ENCODE data around the gene PNPO. TPM values are rescaled to one million over a fixed set of nuclear protein-coding genes. Genes with fewer than 3 reads are reported as not detected.

The PNPO gene
- total and polyA plus RNA-seq, 2 of the 13 experiments (the other 11 are each of a cell fraction or from before 2014, with no cell fraction given), result 47.9 to 63.3 TPM

- TF ChIP-seq, protein P1, sequence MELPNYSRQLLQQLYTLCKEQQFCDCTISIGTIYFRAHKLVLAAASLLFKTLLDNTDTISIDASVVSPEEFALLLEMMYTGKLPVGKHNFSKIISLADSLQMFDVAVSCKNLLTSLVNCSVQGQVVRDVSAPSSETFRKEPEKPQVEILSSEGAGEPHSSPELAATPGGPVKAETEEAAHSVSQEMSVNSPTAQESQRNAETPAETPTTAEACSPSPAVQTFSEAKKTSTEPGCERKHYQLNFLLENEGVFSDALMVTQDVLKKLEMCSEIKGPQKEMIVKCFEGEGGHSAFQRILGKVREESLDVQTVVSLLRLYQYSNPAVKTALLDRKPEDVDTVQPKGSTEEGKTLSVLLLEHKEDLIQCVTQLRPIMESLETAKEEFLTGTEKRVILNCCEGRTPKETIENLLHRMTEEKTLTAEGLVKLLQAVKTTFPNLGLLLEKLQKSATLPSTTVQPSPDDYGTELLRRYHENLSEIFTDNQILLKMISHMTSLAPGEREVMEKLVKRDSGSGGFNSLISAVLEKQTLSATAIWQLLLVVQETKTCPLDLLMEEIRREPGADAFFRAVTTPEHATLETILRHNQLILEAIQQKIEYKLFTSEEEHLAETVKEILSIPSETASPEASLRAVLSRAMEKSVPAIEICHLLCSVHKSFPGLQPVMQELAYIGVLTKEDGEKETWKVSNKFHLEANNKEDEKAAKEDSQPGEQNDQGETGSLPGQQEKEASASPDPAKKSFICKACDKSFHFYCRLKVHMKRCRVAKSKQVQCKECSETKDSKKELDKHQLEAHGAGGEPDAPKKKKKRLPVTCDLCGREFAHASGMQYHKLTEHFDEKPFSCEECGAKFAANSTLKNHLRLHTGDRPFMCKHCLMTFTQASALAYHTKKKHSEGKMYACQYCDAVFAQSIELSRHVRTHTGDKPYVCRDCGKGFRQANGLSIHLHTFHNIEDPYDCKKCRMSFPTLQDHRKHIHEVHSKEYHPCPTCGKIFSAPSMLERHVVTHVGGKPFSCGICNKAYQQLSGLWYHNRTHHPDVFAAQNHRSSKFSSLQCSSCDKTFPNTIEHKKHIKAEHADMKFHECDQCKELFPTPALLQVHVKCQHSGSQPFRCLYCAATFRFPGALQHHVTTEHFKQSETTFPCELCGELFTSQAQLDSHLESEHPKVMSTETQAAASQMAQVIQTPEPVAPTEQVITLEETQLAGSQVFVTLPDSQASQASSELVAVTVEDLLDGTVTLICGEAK (IDR thresholded peaks at IDR 0.05), result peak; percentile 86
- TF ChIP-seq, protein P1 (CRISPR knock-in tag; IDR thresholded peaks at IDR 0.05), result peak; percentile 38; the same call in 1 of the 2 replicates
- TF ChIP-seq, protein P2, sequence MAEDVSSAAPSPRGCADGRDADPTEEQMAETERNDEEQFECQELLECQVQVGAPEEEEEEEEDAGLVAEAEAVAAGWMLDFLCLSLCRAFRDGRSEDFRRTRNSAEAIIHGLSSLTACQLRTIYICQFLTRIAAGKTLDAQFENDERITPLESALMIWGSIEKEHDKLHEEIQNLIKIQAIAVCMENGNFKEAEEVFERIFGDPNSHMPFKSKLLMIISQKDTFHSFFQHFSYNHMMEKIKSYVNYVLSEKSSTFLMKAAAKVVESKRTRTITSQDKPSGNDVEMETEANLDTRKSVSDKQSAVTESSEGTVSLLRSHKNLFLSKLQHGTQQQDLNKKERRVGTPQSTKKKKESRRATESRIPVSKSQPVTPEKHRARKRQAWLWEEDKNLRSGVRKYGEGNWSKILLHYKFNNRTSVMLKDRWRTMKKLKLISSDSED (CRISPR knock-in tag; IDR thresholded peaks at IDR 0.05), result peak; percentile 75; the same call in 1 of the 2 replicates
- no peak for TF ChIP-seq SRSF4 (IDR thresholded peaks at IDR 0.05; ENCODE audit: low read depth, low read length, poor library complexity, severe bottlenecking)
- TF ChIP-seq ZNF224 (CRISPR knock-in tag; IDR thresholded peaks at IDR 0.05), result peak; percentile 78; the same call in 1 of the 2 replicates
- TF ChIP-seq NR2F1 (CRISPR knock-in tag; IDR thresholded peaks at IDR 0.05), result peak in 1 of 2 experiments; percentile 71; a peak in 2 of 4 replicates
- TF ChIP-seq, protein P3, sequence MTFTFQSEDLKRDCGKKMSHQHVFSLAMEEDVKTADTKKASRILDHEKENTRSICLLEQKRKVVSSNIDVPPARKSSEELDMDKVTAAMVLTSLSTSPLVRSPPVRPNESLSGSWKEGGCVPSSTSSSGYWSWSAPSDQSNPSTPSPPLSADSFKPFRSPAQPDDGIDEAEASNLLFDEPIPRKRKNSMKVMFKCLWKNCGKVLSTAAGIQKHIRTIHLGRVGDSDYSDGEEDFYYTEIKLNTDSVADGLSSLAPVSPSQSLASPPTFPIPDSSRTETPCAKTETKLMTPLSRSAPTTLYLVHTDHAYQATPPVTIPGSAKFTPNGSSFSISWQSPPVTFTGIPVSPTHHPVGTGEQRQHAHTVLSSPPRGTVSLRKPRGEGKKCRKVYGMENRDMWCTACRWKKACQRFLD (CRISPR knock-in tag; IDR thresholded peaks at IDR 0.05; ENCODE audit: borderline replicate concordance), result no peak
- no peak; the same call in 1 of the 2 replicates for TF ChIP-seq ATF7 (IDR thresholded peaks at IDR 0.05)
- TF ChIP-seq ATF7 (CRISPR knock-in tag; IDR thresholded peaks at IDR 0.05), result no peak
- no peak for TF ChIP-seq AHDC1 (CRISPR knock-in tag; IDR thresholded peaks at IDR 0.05; ENCODE audit: borderline replicate concordance)
Observed at GRCh38 chr17:47895856-47896671, 45.3 kb upstream of the PNPO start, which contains the start of gene SP2 (continued).
